GM19193 (cell line): ENCODE measurements around the gene VPS13C.

Source experiments
- POLR2A ChIP-seq: IDR thresholded peaks from 4 replicates; pipeline ENCODE4 v1.6.1; 2011; ENCODE audit not compliant: insufficient read depth, insufficient read length; ENCODE audit errors: extremely low read depth

VPS13C gene

DNA sequence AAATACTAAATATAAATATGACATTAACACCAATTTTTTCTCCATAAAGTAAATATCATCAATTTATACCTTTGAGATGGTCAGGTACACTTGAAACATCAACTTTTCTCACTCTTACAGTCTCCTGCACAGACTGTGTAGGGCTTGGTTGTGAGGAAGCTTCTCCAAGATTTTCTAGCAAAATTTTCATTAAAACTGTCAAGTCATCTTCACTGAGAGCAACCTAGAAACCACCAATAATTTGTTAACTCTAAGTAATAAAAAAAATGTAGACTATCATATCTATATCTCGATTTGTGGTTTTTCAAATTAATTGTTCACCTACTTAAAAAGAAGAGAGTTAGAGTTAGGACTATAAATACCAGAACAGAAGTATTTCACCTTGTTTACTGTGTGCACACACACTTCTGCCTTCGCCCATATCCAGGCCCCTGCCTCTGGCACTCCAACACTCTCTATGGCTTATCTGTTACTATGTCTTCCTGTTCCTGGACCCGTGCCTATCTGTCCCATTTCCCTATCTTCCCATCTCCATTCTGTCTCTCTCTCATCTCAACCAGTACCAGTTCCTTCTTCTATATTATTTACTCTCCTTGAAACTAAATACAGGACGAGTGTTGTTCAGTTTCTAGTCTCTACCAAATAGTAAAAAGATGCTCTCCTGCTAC is 123.6 kb downstream of the VPS13C start:
- TF ChIP-seq POLR2A, result no peak

GRCh38 chr15:61935493-61935892 is 124.8 kb downstream of the VPS13C start:
- no peak for TF ChIP-seq POLR2A

DNA sequence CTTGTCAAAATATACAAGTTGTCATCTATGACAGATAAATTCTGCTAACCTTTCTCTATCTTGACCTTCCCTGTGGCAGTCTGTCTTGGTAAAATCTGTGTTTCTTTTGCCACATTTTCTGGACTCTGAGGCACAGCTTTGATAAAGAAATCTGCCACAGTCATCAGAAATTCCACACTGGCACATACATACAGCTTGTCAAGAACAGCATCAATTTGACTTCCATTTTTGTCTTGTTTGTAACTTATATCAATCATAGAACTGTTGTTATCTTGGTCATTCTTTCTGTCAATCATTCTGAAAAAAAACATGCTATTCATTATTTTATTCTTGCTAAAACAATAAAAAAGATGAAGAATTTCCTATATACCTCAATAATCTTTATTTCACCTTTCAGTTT is 130.8 kb downstream of the VPS13C start:
- TF ChIP-seq POLR2A, result no peak

DNA sequence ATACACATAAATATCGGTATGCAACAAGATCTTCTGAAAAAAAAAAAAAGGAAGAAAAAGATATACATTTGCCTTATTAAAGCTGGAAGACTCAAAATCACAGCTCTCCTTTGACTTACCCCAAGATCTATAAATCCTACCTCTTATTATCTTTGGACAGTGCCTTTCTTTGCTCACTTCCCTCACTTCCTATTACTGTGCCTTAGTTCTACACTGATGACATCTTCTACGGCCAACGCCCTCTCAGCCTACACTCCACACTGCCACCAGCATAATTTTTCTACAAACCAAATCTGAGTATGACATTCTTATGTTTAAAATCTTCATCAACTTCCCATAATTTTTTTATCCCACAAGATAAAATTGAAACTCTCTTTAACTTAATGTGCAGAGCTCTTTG is 137.1 kb downstream of the VPS13C start:
- TF ChIP-seq POLR2A, result no peak

DNA sequence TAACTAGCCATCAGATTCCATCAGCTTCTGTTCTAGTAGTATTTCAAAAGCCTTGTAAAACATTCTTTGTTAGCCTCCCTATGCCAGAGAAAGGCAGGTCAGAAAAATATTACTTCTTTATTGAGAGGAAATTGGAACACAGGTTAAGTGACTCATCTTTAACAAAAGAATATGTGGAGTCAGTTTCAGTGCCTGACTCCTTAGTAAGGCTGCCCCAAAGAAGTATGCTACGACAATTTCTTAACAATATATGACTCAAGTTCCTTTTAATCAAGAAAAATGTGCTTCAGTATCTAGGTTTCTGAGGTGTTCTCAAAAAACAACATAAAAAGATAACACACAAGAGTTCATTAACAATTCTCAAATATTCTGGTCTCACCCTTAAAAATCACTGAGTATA is 139.2 kb downstream of the VPS13C start:
- no peak for TF ChIP-seq POLR2A

- no peak for TF ChIP-seq POLR2A
Measured at GRCh38 chr15:61917457-61917856, 142.8 kb downstream of the VPS13C start.

DNA sequence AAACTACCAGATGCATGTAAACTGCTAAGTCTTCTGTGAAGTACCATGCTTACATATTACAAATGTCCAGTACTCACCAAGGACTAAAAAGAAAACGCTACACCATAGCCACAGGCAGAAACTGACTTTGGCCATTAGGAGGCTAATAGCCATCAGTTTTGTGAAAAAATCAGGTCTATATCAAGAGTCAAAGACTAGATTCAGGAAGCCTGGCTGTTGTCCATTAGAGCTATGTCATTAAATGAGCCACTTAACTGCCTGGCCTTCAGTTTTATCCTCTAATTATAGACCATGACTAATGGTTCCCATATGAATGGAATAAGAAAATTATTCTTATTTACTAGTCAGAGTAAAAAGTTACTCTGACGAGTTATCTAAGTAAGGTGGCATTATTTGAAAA is 144.1 kb downstream of the VPS13C start:
- TF ChIP-seq POLR2A, result no peak

- TF ChIP-seq POLR2A, result no peak
Measured at GRCh38 chr15:61915640-61916039, 144.6 kb downstream of the VPS13C start.

DNA sequence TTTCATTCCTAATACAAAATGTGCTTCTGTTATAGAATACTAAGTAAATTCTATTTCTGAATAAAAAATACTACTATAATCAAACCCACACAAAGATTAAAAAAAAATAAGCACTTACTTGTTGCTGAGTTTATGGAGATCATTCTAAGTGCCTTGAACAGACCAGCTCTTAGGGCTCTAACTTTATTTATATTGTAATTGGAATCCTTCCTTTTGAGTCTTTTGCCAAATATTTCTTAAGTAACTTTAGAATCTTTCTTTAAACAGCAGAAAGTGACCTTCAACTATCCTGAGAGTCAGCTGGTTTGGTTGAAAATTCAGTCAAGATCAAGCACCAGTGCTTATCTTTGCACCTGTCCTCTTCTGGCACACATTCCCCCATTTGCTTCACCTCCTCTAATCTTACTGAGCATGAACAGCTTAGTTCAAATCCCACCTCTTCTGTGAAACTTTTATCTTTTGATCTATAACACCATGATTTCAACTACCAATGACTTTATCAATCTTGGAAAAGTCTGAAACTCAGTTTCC is 149.3 kb downstream of the VPS13C start:
- TF ChIP-seq POLR2A, result no peak

GRCh38 chr15:61908241-61908640 is 152.0 kb downstream of the VPS13C start:
- TF ChIP-seq POLR2A, result no peak

GRCh38 chr15:61907753-61908086 is 152.5 kb downstream of the VPS13C start:
- no peak for TF ChIP-seq POLR2A

GRCh38 chr15:61906961-61907752 is 153.1 kb downstream of the VPS13C start:
- no peak for TF ChIP-seq POLR2A

- TF ChIP-seq POLR2A, result no peak
Measured at GRCh38 chr15:61893146-61893545, 167.1 kb downstream of the VPS13C start.

DNA sequence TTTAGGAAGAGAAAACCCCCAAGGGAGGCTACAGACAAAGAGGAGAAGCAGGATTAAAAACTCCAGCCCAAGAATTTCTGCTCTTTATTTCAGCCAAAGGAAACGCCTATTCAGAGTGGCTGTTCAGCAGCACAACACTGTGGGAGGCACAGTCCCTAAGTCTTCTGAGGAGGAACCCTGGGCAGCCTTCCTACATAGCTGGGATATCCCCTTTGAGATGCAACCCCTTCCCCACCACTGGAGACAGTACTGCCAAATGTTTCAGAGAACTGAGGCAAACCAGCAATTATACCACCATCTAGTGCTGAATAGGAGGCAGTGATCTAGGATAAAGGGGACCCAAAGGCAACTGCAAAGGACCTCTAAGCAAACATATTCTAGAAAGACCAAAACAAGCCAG is 168.1 kb downstream of the VPS13C start:
- TF ChIP-seq POLR2A, result no peak

- no peak for TF ChIP-seq POLR2A
Measured at GRCh38 chr15:61890106-61890505, 170.1 kb downstream of the VPS13C start.

- TF ChIP-seq POLR2A, result no peak
Measured at GRCh38 chr15:61889706-61890105, 170.5 kb downstream of the VPS13C start.
